Hematopoietic multipotent progenitor cell (in vitro differentiated cells): ENCODE results near the gene TCF15. TPM values are rescaled to one million over a fixed set of nuclear protein-coding genes. Genes with fewer than 3 reads are reported as not detected.

ENCODE experiments used
- DNase-seq, 3 donors: peaks; one replicate each; pipeline ENCODE4 v3.0.0-alpha.2; 2011 to 2015; ENCODE audit warnings: low read depth in 2 of 3, low spot score in 2 of 3
- total RNA-seq: library from RNA; depleted of rRNA; stranded (reverse); fragments of >200 nt; gene quantifications from one replicate; pipeline ENCODE4 v1.2.3, GENCODE V29; 2012

Gene TCF15
- total RNA-seq, 1 donor, result 0.81 TPM

- DNase-seq, result no peak
Measured at GRCh38 chr20:615514-615913, 5.4 kb upstream of the TCF15 start.

GRCh38 chr20:611843-612185, 1.7 kb upstream of the TCF15 start:
- peak in 2 of 3 donors; percentile 41 to 51 for DNase-seq

GRCh38 chr20:611047-611842, 1.1 kb upstream of the TCF15 start:
- DNase-seq, result peak in 1 of 3 donors; percentile 41

- DNase-seq, result no peak
Measured at GRCh38 chr20:609371-609964, 641 bp downstream of the TCF15 start.

GRCh38 chr20:608970-609369, 1.1 kb downstream of the TCF15 start:
- no peak for DNase-seq

- DNase-seq, result no peak
Measured at GRCh38 chr20:607476-607875, 2.6 kb downstream of the TCF15 start.

- DNase-seq, result no peak
Measured at GRCh38 chr20:605237-605636, 4.9 kb downstream of the TCF15 start.

GRCh38 chr20:603116-603640, 6.9 kb downstream of the TCF15 start:
- no peak for DNase-seq

- no peak for DNase-seq
Measured at GRCh38 chr20:602111-602970, 7.8 kb downstream of the TCF15 start.

- DNase-seq, result no peak
Measured at GRCh38 chr20:600736-601135, 9.4 kb downstream of the TCF15 start.

- DNase-seq, result no peak
Measured at GRCh38 chr20:600141-600540, 10.0 kb downstream of the TCF15 start.

- no peak for DNase-seq
Measured at GRCh38 chr20:598133-598850, 11.8 kb downstream of the TCF15 start.

GRCh38 chr20:597560-597959, 12.5 kb downstream of the TCF15 start:
- no peak for DNase-seq

- DNase-seq, result peak in 2 of 3 donors; percentile 75 to 76
Measured at GRCh38 chr20:595330-596308, 14.5 kb downstream of the TCF15 start.

GRCh38 chr20:592506-592905, 17.6 kb downstream of the TCF15 start:
- DNase-seq, result no peak

GRCh38 chr20:591941-592340, 18.2 kb downstream of the TCF15 start:
- DNase-seq, result no peak

- DNase-seq, result peak in 2 of 3 donors; percentile 42 to 54
Measured at GRCh38 chr20:588932-589672, 21.0 kb downstream of the TCF15 start.

GRCh38 chr20:588476-588875, 21.6 kb downstream of the TCF15 start:
- DNase-seq, result peak in 1 of 3 donors; percentile 18

- no peak for DNase-seq
Measured at GRCh38 chr20:584971-585301, 25.2 kb downstream of the TCF15 start.
